GM19240 (cell line): ENCODE data around the gene SCAF4.
"Not testable (repeated sequence)": the region's sequence is repeated elsewhere in the genome, so short reads cannot be mapped to it uniquely, and the experiment has no call there.

Experiments used
- DNase-seq: peaks from one replicate; pipeline ENCODE4 v3.0.0; 2011; ENCODE audit warnings: low spot score; ENCODE audit not compliant: insufficient read length

SCAF4 gene

GRCh38 chr21:31650930-31651329 is 81.0 kb downstream of the SCAF4 start:
- DNase-seq: no peak

GRCh38 chr21:31647650-31648049 is 84.3 kb downstream of the SCAF4 start:
- no peak for DNase-seq

GRCh38 chr21:31644643-31645042 is 87.3 kb downstream of the SCAF4 start:
- no peak for DNase-seq

GRCh38 chr21:31641416-31641922 is 90.4 kb downstream of the SCAF4 start:
- DNase-seq: no peak

- DNase-seq: no peak
Measured at GRCh38 chr21:31636874-31637273, 95.0 kb downstream of the SCAF4 start.

- no peak for DNase-seq
Measured at GRCh38 chr21:31634993-31635392, 96.9 kb downstream of the SCAF4 start.

- DNase-seq: not testable (repeated sequence)
Measured at GRCh38 chr21:31631881-31632280, 100.0 kb downstream of the SCAF4 start.

GRCh38 chr21:31629972-31630711 is 101.8 kb downstream of the SCAF4 start:
- DNase-seq: no peak

GRCh38 chr21:31624961-31625491 is 106.9 kb downstream of the SCAF4 start:
- no peak for DNase-seq

- no peak for DNase-seq
Measured at GRCh38 chr21:31624181-31624580, 107.7 kb downstream of the SCAF4 start.

GRCh38 chr21:31623664-31624063 is 108.3 kb downstream of the SCAF4 start:
- DNase-seq: peak; percentile 23

GRCh38 chr21:31622397-31622796 is 109.5 kb downstream of the SCAF4 start:
- no peak for DNase-seq
